GM13977 (cell line): ENCODE data around the gene MAP2.

Experiments used
- DNase-seq: peaks from one replicate; pipeline ENCODE4 v3.0.0; 2012; ENCODE audit warnings: low spot score
- CTCF ChIP-seq: IDR thresholded peaks from 2 replicates; pipeline ENCODE4 v1.5.1; 2012; ENCODE audit warnings: mild to moderate bottlenecking, control low read depth; ENCODE audit not compliant: insufficient read depth; ENCODE audit errors: extremely low read depth, missing control alignments
- in situ Hi-C: fragments of 300-500 bp; cut with MboI; formaldehyde crosslinking; loops from one replicate; pipeline ENCODE4 v1.12.0; 2022; ENCODE audit warnings: low sequenced_read_pairs, low pct_unique_long_range_greater_than_20kb, mixed read lengths, inconsistent platforms; ENCODE audit not compliant: unreplicated experiment

MAP2 gene

GRCh38 chr2:209549589-209549988 lies 125.7 kb downstream of the MAP2 start:
- TF ChIP-seq CTCF = no peak
- DNase-seq = no peak
- in situ Hi-C loops = no loop called here

GRCh38 chr2:209553913-209554312 lies 130.1 kb downstream of the MAP2 start:
- DNase-seq = no peak
- in situ Hi-C loops = loop anchor here (25.0 kb wide), 1 partner anchor 217 kb away; no protein-coding TSS in a partner anchor
- no peak for TF ChIP-seq CTCF

- in situ Hi-C loops = loop anchor here (25.0 kb wide), 1 partner anchor 219 kb away; no protein-coding TSS in a partner anchor
- TF ChIP-seq CTCF = peak; percentile 45
- peak; percentile 33 for DNase-seq
These were observed 132.6 kb downstream of the MAP2 start for GRCh38 chr2:209556354-209556961.

- no peak for TF ChIP-seq CTCF
- in situ Hi-C loops = loop anchor here (25.0 kb wide), 1 partner anchor 224 kb away; no protein-coding TSS in a partner anchor
- no peak for DNase-seq
These were observed 137.1 kb downstream of the MAP2 start for GRCh38 chr2:209560911-209561310.

GRCh38 chr2:209563453-209563852 lies 139.6 kb downstream of the MAP2 start:
- DNase-seq = no peak
- TF ChIP-seq CTCF = no peak
- in situ Hi-C loops = loop anchor here (25.0 kb wide), 1 partner anchor 226 kb away; no protein-coding TSS in a partner anchor

GRCh38 chr2:209564816-209565215 lies 141.0 kb downstream of the MAP2 start:
- TF ChIP-seq CTCF = no peak
- DNase-seq = no peak
- in situ Hi-C loops = loop anchor here (25.0 kb wide), 1 partner anchor 228 kb away; no protein-coding TSS in a partner anchor
